K562 (cell line): ENCODE results near the gene DNAJB4. TPM values are rescaled to one million over a fixed set of nuclear protein-coding genes. Genes with fewer than 3 reads are reported as not detected.

Experiments used
- ATF3 ChIP-seq, 2 experiments: fragments of 450-650 bp in 1 of 2; sonication (generic) in 1 of 2; formaldehyde crosslinking in 1 of 2; IDR thresholded peaks in 1 of 2; conservative IDR thresholded peaks in 1 of 2; 2 replicates each; pipeline versions ENCODE4 v1.6.1 to v1.8.1; 2016 to 2023; ENCODE audit warnings: mild to moderate bottlenecking in 2 of 2, moderate library complexity in 2 of 2, inconsistent platforms in 1 of 2, missing genetic modification reagents in 1 of 2
- CEBPB ChIP-seq: fragments of 450-650 bp; IDR thresholded peaks from 2 replicates; pipeline ENCODE4 v1.6.1; 2016; ENCODE audit warnings: missing genetic modification characterization, missing compliant biosample characterization
- CEBPG ChIP-seq, 3 experiments: fragments of 200-800 bp in 1 of 3; sonication (Bioruptor generic) in 1 of 3; sonication (generic) in 1 of 3; formaldehyde crosslinking in 1 of 3; IDR thresholded peaks in 2 of 3; conservative IDR thresholded peaks in 1 of 3; 2 replicates each; pipeline versions ENCODE4 v1.6.1 to v1.8.0; 2016 to 2022; ENCODE audit warnings: missing compliant biosample characterization in 2 of 3, missing genetic modification characterization in 2 of 3, mild to moderate bottlenecking in 1 of 3, missing genetic modification reagents in 1 of 3
- CREB1 ChIP-seq, 2 experiments: sonication (generic) in 1 of 2; formaldehyde crosslinking in 1 of 2; IDR thresholded peaks; 2 replicates each; pipeline versions ENCODE4 v1.6.1 to v1.8.0; 2012 to 2022; ENCODE audit warnings: inconsistent platforms in 1 of 2, mild to moderate bottlenecking in 1 of 2, missing genetic modification reagents in 1 of 2, moderate library complexity in 1 of 2
- DPF2 ChIP-seq: fragments of 450-650 bp; IDR thresholded peaks from 2 replicates; pipeline ENCODE4 v1.6.1; 2016
- HMG20B ChIP-seq: fragments of 250-450 bp; sonication (Bioruptor Pico); IDR thresholded peaks from 2 replicates; pipeline ENCODE4 v1.5.0; 2021; ENCODE audit warnings: mild to moderate bottlenecking
- JUND ChIP-seq, 2 experiments: IDR thresholded peaks; 2 replicates in 1 of 2; 3 replicates in 1 of 2; pipeline ENCODE4 v1.6.1; 2011; ENCODE audit warnings: borderline replicate concordance in 2 of 2, low read depth in 2 of 2, low read length in 2 of 2, improper control_type of control experiment in 1 of 2, missing biosample characterization in 1 of 2, missing genetic modification characterization in 1 of 2, missing genetic modification reagents in 1 of 2
- KLF1 ChIP-seq: fragments of 450-650 bp; IDR thresholded peaks from 2 replicates; pipeline ENCODE4 v1.6.1; 2016; ENCODE audit warnings: missing genetic modification characterization, missing compliant biosample characterization
- MEIS2 ChIP-seq: fragments of 450-650 bp; IDR thresholded peaks from 2 replicates; pipeline ENCODE4 v1.6.1; 2014; ENCODE audit warnings: mild to moderate bottlenecking; ENCODE audit not compliant: partially characterized antibody
- TCF3 ChIP-seq: sonication (generic); formaldehyde crosslinking; IDR thresholded peaks from 2 replicates; pipeline ENCODE4 v1.4.0; 2020; ENCODE audit warnings: mild to moderate bottlenecking, missing genetic modification reagents
- ZBTB7A ChIP-seq: IDR thresholded peaks from 2 replicates; pipeline ENCODE4 v1.6.1; 2011; ENCODE audit warnings: low read depth, mild to moderate bottlenecking, low read length, moderate library complexity, borderline replicate concordance; ENCODE audit not compliant: control insufficient read depth
- polyA plus RNA-seq, 8 experiments: library from polyadenylated mRNA; depleted of rRNA in 4 of 8; stranded (reverse) in 5 of 8; unstranded in 3 of 8; fragments of >200 nt; fragmentation: Nextera tagmentation in 2 of 8; fragmentation: Illumina TruSeq in 1 of 8; extraction: Ambion mirVana in 2 of 8; extraction: Trizol in 1 of 8; gene quantifications; 2 replicates each; pipeline versions ENCODE4 v1.2.1 to v1.2.3, GENCODE V29; 2011 to 2014; ENCODE audit warnings: inconsistent platforms in 1 of 8, missing spikeins in 1 of 8
- total RNA-seq, 7 experiments: library from RNA; depleted of rRNA in 6 of 7; stranded (reverse); fragments of >200 nt in 6 of 7; fragmentation: Illumina TruSeq in 2 of 7; extraction: Trizol in 2 of 7; gene quantifications; 2 replicates each; pipeline versions ENCODE4 v1.2.1 to v1.2.3, GENCODE V29; 2011 to 2021; ENCODE audit warnings: low replicate concordance in 1 of 7

Gene DNAJB4
- total and polyA plus RNA-seq, 9 of the 15 experiments (the other 6 are each of a cell fraction or from before 2014, with no cell fraction given) = 8.5 to 27.7 (median 19.8) TPM

DNA sequence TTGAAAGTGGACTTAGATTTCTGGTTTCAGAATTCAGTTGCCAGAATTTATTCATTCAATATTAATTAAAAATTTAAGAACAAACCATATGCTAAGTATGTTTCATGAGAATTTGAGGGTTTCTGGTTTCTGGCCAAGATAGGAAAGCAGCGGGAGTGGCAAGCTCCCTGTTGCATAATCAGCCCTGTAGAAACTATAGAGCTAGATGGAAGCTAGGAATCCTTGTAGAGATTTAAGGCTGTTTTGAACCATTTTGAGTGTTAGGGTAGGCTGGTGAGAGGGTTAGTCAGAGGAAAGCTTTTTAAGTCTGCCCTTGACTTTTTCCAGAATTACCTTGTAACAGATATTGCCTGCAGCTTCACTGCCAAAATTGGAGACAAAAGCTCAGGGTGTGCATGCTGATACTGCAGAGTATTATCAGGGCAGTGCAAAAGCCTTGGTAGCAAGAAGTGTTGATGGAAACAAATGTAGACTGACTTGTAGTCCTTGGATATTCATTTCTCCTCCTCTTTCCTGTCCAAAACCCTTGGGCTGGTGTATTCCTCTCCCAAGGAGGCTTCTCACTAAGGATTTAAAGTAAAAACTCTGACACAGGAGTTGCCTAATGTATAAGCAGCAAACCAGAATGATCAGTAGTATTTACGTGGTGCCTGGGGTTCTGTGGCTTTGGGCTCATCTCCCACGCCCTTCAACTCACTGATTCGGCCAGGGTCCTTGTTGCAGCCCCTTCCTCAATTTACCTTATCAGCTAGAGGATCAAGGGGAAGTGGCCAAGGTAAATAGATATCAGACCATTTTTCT lies 28.5 kb downstream of the DNAJB4 start (continued):
- TF ChIP-seq CREB1 (IDR thresholded peaks at IDR 0.05) (no peak), CREB1 (CRISPR knock-in tag; IDR thresholded peaks at IDR 0.05) (no peak), HMG20B (no peak), ATF3 (IDR thresholded peaks at IDR 0.05) (peak; percentile 58; the same call in 1 of the 2 replicates), ATF3 (CRISPR knock-in tag; conservative IDR thresholded peaks at IDR 0.05) (no peak), CEBPB (tag) (peak; percentile 95), MEIS2 (peak; percentile 13), TCF3 (CRISPR knock-in tag) (peak; percentile 59), KLF1 (no peak), JUND (IDR thresholded peaks at IDR 0.05; ENCODE audit: borderline replicate concordance, low read depth, low read length) (no peak), JUND (tag; IDR thresholded peaks at IDR 0.05; ENCODE audit: borderline replicate concordance, low read depth, low read length) (peak; percentile 9; the same call in 1 of the 3 replicates), CEBPG (CRISPR knock-in tag; IDR thresholded peaks at IDR 0.05) (peak; percentile 48; the same call in 1 of the 2 replicates), CEBPG (tag; conservative IDR thresholded peaks at IDR 0.05 in 1 of 2, IDR thresholded peaks at IDR 0.05 in 1 of 2) (peak; percentile 73 to 94), DPF2 (0 out of 2 replicates have a peak, but pooled peaks have one; percentile 35), ZBTB7A (no peak)
